GM10847 (cell line): ENCODE measurements around the gene CACYBP.

Experiments used
- POLR2A ChIP-seq: IDR thresholded peaks from 2 replicates; pipeline ENCODE4 v1.6.1; 2011; ENCODE audit not compliant: insufficient read length; ENCODE audit errors: extremely low read depth

The CACYBP gene

GRCh38 chr1:174966008-174966572, 33.7 kb upstream of the CACYBP start:
- no peak for TF ChIP-seq POLR2A

GRCh38 chr1:174967845-174968705, 31.7 kb upstream of the CACYBP start:
- no peak for TF ChIP-seq POLR2A

- no peak for TF ChIP-seq POLR2A
Measured at GRCh38 chr1:174968750-174969244, 30.9 kb upstream of the CACYBP start.

- TF ChIP-seq POLR2A = no peak
Measured at GRCh38 chr1:174969977-174970376, 29.8 kb upstream of the CACYBP start.

GRCh38 chr1:174971466-174971865, 28.3 kb upstream of the CACYBP start:
- TF ChIP-seq POLR2A = no peak

GRCh38 chr1:174971902-174972301, 27.8 kb upstream of the CACYBP start:
- TF ChIP-seq POLR2A = no peak

DNA sequence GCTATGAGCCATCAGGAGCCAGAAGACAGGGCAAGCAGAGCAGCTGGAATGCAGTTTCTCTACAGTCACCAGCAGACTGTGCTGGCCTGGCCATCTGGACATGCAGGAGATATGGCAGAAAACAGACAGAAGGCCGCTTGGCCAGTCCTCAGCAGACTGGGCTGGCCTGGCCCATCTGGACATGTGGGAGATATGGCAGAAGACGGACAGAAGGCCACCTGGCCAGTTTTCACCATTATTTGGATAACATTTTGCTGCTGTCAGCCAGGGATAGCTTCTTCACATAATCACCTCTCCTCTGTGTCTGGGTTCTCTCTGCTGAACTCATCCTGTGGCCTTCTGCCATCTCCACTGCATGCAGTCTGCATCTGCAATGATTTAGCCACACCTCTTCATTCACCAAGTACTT, 25.0 kb upstream of the CACYBP start:
- TF ChIP-seq POLR2A = no peak

DNA sequence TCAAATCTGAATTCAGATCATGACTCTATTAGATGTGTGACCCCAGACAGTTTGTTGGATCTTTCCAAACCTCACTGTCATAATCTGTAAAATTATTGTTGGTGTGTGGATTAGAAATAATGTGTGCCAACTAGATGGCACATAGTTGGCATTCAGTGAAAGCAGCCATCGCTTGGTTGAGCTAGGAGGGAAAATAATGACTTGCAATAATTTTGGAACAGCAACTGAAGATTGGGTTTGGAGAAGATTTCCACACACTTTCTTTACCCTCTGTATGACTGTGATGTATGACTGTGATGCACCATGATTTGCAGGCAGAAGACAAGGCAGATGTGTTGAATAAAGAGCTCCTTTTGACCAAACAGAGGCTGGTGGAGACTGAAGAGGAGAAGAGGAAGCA, 24.0 kb upstream of the CACYBP start:
- no peak for TF ChIP-seq POLR2A

- TF ChIP-seq POLR2A = no peak
Measured at GRCh38 chr1:174976436-174977108, 23.2 kb upstream of the CACYBP start.

DNA sequence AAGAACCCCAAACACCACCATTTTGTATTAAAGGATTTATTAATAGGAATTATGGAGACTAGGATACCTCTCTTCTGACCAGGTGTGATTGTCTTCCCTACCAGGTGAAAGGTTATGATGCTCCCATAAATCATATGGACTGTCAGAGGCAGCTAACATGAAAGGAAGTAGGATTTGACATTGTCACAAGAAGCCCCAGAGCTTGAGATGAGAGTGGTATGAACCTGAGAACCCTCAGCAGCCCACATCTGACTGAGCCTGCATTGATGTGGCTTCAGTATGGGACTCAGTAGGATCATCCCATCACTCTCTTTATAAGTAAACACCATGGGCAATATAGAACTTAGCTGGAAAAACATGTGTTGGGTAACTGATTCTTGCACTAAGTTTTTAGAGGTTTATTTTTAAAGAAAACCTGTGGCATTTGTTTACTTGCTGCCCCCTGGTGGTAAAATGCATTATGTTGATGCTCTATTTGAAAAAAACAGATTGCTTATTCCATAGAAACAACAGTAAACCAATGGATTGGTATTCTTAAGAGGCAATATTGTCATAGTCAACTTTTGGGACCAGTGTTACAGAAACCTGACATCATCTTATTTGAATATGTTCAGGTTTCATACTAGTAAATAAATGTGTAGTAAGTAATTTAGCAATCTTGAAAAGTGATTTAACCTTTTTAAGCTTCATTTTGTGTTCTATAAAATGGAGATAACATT, 16.6 kb upstream of the CACYBP start:
- no peak for TF ChIP-seq POLR2A

GRCh38 chr1:174984952-174985351, 14.8 kb upstream of the CACYBP start:
- no peak for TF ChIP-seq POLR2A

DNA sequence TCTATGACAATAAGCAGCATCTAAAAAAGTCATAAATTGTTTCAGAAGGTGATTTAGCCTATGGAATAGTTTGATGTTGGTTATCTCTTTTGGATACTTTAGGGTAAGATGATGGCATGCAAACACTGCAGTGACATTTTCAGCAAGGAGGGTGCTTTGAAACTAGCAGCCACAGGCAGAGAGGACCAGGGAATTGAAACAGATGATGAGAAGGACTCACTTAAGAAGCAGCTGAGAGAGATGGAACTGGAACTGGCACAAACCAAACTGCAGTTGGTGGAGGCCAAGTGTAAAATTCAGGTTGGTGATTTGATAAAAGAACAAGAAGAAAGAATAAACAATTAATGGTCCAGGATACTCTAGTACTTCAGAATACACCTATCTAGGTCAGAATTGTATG, 11.2 kb upstream of the CACYBP start:
- TF ChIP-seq POLR2A = no peak

- no peak for TF ChIP-seq POLR2A
Measured at GRCh38 chr1:174988986-174989385, 10.8 kb upstream of the CACYBP start.

DNA sequence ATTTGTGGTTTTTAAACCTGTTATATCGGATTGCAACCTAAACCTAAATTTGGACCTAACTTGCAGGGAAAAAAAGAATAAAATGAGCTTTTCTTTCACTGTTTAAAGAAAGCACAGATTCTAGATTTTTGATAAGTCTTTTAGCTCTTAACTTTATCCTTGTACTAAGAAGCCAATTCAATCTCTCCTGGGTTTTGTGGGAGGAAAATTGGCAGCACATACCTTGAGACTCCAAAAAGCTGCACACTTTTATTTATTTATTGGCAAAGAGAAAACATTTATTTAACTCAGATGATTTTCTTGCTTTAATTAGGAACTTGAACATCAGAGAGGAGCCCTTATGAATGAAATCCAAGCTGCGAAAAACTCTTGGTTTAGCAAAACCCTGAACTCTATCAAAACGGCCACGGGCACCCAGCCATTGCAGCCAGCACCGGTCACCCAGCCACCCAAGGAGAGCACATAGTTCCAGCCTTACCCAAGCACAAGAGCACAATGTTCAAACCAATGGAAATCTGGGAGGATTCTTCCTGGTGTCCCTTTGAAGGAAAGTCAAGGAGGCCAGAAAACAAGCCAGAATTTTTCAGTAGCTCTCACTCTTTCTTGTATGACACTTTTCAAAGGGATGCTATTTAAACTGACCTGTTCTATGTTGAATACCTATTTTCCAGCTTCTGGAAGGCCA, 10.1 kb upstream of the CACYBP start:
- TF ChIP-seq POLR2A = no peak
